ENCODE data around the gene SREBF2. TPM values are rescaled to one million over a fixed set of nuclear protein-coding genes. Genes with fewer than 3 reads are reported as not detected.

Gene SREBF2
- total and polyA plus RNA-seq, 4 experiments from 2014 or later = 14.5 to 112 (median 66.3) TPM

- ChIA-PET POLR2A (ENCODE audit: partially characterized antibody) (interaction anchor here (1.7 to 5.8 kb wide), 3 partner anchors 8 to 22 kb away, joined by 7 to 50 read pairs (median 23); partner anchors contain the start of gene TNFRSF13C), CTCF (ENCODE audit: partially characterized antibody) (interaction anchor here (2.1 kb wide), 1 partner anchor 22 kb away, joined by 7 read pairs; no protein-coding TSS in a partner anchor)
- Mint-ChIP-seq H3K4me3 (peak overlapping the region in 7 of 8 donors; percentile 31 to 67 (median 63)), H3K36me3 (no peaks in the 10 kb centered on the region), H3K27me3 (peaks cover 5 to 11% of the 10 kb centered on the region in 2 donors), H3K9me3 (no peaks in the 10 kb centered on the region), H3K27ac (peak overlapping the region in 4 of 7 donors; percentile 19 to 62 (median 30)), H3K4me1 (peaks cover 6 to 28% (median 17%) of the 10 kb centered on the region in 4 donors)
- Histone ChIP-seq H3K27ac (ENCODE audit: low read depth, low read length) (no peak overlapping the region), H3K9me3 (ENCODE audit: control insufficient read depth in 1 of 2, low read length in 2 of 2) (no peaks in the 10 kb centered on the region), H3K4me3 (ENCODE audit: low read length in 2 of 2) (no peak overlapping the region), H3K27me3 (ENCODE audit: insufficient read depth, low read length) (peaks cover 4% of the 10 kb centered on the region), H3K4me1 (ENCODE audit: insufficient read depth, low read length) (peaks cover 28% of the 10 kb centered on the region), H3K36me3 (ENCODE audit: insufficient read depth, low read length) (no peaks in the 10 kb centered on the region)
- DNase-seq = no peak
- intact Hi-C loops (cut with micrococcal nuclease) = no loop called here
Observed at GRCh38 chr22:41917903-41918791, 85.2 kb downstream of the SREBF2 start.

GRCh38 chr22:41919357-41920224 is 86.7 kb downstream of the SREBF2 start:
- ChIA-PET CTCF (ENCODE audit: partially characterized antibody) (interaction anchor here (1.6 to 2.1 kb wide), 2 partner anchors 21 to 173 kb away, joined by 4 to 7 read pairs; no protein-coding TSS in a partner anchor), POLR2A (ENCODE audit: partially characterized antibody) (interaction anchor here (0.7 to 5.8 kb wide), 6 partner anchors 8 to 87 kb away, joined by 3 to 50 read pairs (median 6); partner anchors contain the start of gene SREBF2)
- H3K4me1 ChIP-seq (ENCODE audit: insufficient read depth, low read length) = peaks cover 28% of the 10 kb centered on the region
- peak overlapping the region; percentile 22 to 34 for H3K4me3 ChIP-seq (ENCODE audit: low read length in 2 of 2)
- H3K27ac ChIP-seq (ENCODE audit: low read depth, low read length) = peak overlapping the region; percentile 29
- no peaks in the 10 kb centered on the region for H3K36me3 ChIP-seq (ENCODE audit: insufficient read depth, low read length)
- peak overlapping the region; percentile 67 to 83 (median 72) for H3K4me3 Mint-ChIP-seq
- H3K36me3 Mint-ChIP-seq = no peaks in the 10 kb centered on the region
- H3K4me1 Mint-ChIP-seq = peaks cover 5 to 25% (median 17%) of the 10 kb centered on the region in 4 donors
- peak in 3 of 5 donors; percentile 29 to 50 (median 36) for DNase-seq
- peaks cover 2 to 8% of the 10 kb centered on the region in 2 donors for H3K27me3 Mint-ChIP-seq
- H3K9me3 ChIP-seq (ENCODE audit: control insufficient read depth in 1 of 2, low read length in 2 of 2) = no peaks in the 10 kb centered on the region
- peak overlapping the region in 3 of 7 donors; percentile 29 to 53 (median 31) for H3K27ac Mint-ChIP-seq
- intact Hi-C loops (cut with micrococcal nuclease) = no loop called here
- no peaks in the 10 kb centered on the region for H3K9me3 Mint-ChIP-seq
- H3K27me3 ChIP-seq (ENCODE audit: insufficient read depth, low read length) = no peaks in the 10 kb centered on the region

DNA sequence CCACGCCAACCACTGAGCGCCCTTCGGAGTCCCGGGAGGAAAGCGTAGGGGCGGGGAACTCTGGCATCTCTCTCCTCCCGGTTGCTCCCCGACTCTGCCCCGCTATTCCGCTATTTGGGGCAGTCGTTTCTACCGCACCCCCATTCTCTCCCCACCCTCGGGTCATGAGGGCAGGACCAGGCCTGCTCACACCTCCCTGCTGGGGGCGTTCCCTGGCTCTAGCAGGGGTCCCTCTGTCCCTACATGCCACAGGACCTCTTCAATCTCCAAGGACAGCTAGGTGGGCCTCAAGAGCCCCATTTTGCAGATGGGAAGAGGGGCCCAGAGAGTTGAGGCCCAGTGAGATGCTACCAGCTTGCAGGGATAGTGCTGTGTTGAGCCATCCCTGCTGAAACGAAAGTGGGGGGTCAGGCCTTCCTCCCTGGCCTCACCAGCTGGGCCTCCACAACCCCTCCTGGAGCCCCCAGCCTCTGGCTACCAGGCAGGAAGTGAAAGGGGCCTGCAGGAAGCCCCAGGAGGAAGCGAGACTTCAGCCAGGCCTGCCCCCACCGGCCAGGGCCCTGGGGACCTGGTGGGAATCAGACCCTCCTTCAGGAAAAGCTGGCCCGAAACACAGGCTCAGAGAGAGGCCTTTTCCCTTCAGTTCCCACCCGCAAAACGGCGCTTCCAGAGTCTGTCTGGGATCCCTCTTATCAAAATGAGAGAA is 87.5 kb downstream of the SREBF2 start:
- no peaks in the 10 kb centered on the region for H3K27me3 ChIP-seq (ENCODE audit: insufficient read depth, low read length)
- Mint-ChIP-seq H3K36me3 (no peaks in the 10 kb centered on the region), H3K4me1 (peaks cover 5 to 29% (median 18%) of the 10 kb centered on the region in 4 donors), H3K4me3 (peak overlapping the region in 6 of 8 donors; percentile 12 to 73 (median 52)), H3K27me3 (peaks cover 2 to 6% of the 10 kb centered on the region in 2 donors), H3K9me3 (peaks cover 0 to 3% (median 0%) of the 10 kb centered on the region in 8 donors), H3K27ac (peak overlapping the region in 3 of 7 donors; percentile 23 to 89 (median 62))
- ChIA-PET POLR2A (ENCODE audit: partially characterized antibody) (interaction anchor here (1.1 to 5.8 kb wide), 4 partner anchors 9 to 19 kb away, joined by 5 to 50 read pairs (median 8); no protein-coding TSS in a partner anchor), CTCF (ENCODE audit: partially characterized antibody) (interaction anchor here (1.6 to 2.1 kb wide), 2 partner anchors 20 to 174 kb away, joined by 4 to 7 read pairs; no protein-coding TSS in a partner anchor)
- no peak overlapping the region for H3K4me3 ChIP-seq (ENCODE audit: low read length in 2 of 2)
- intact Hi-C loops (cut with micrococcal nuclease) = no loop called here
- H3K27ac ChIP-seq (ENCODE audit: low read depth, low read length) = no peak overlapping the region
- H3K4me1 ChIP-seq (ENCODE audit: insufficient read depth, low read length) = peaks cover 26% of the 10 kb centered on the region
- H3K9me3 ChIP-seq (ENCODE audit: control insufficient read depth in 1 of 2, low read length in 2 of 2) = no peaks in the 10 kb centered on the region
- DNase-seq = no peak
- H3K36me3 ChIP-seq (ENCODE audit: insufficient read depth, low read length) = no peaks in the 10 kb centered on the region

DNA sequence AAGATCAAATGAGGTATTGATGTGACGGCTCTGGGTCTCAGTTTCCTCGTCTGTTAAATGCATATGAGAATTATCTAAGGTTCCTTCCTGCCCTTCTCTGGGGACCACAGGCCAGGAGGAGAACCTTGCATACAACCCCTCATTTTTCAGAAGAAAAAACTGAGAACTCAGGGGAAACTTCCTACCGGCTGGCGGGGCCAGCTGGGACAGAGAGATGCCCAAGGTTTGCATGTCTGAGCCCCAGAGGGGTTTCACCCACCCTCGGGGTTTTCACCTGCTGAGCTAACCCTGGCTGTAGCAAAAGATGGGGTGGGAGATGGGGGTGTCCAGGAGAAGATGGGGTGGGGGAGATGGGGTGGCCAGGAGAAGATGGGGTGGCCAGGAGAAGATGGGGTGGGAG is 89.4 kb downstream of the SREBF2 start:
- ChIA-PET POLR2A (ENCODE audit: partially characterized antibody) (interaction anchor here (8.0 kb wide), 1 partner anchor 16 kb away, joined by 223 read pairs; no protein-coding TSS in a partner anchor), CTCF (ENCODE audit: partially characterized antibody) (no interaction called here)
- Mint-ChIP-seq H3K36me3 (no peaks in the 10 kb centered on the region), H3K27ac (peak overlapping the region in 2 of 7 donors; percentile 18 to 30), H3K27me3 (no peaks in the 10 kb centered on the region), H3K4me1 (peaks cover 5 to 27% (median 18%) of the 10 kb centered on the region in 4 donors), H3K4me3 (peak overlapping the region in 2 of 8 donors; percentile 10 to 21), H3K9me3 (peaks cover 0 to 3% (median 0%) of the 10 kb centered on the region in 8 donors)
- no peak for DNase-seq
- Histone ChIP-seq H3K4me3 (ENCODE audit: low read length in 2 of 2) (no peak overlapping the region), H3K27me3 (ENCODE audit: insufficient read depth, low read length) (no peaks in the 10 kb centered on the region), H3K4me1 (ENCODE audit: insufficient read depth, low read length) (peaks cover 26% of the 10 kb centered on the region), H3K36me3 (ENCODE audit: insufficient read depth, low read length) (no peaks in the 10 kb centered on the region), H3K27ac (ENCODE audit: low read depth, low read length) (no peak overlapping the region), H3K9me3 (ENCODE audit: control insufficient read depth in 1 of 2, low read length in 2 of 2) (no peaks in the 10 kb centered on the region)
- intact Hi-C loops (cut with micrococcal nuclease) = no loop called here

- no peak for DNase-seq
- Histone ChIP-seq H3K27ac (ENCODE audit: low read depth, low read length) (no peak overlapping the region), H3K4me3 (ENCODE audit: low read length in 2 of 2) (no peak overlapping the region), H3K4me1 (ENCODE audit: insufficient read depth, low read length) (peaks cover 27% of the 10 kb centered on the region), H3K9me3 (ENCODE audit: control insufficient read depth in 1 of 2, low read length in 2 of 2) (no peaks in the 10 kb centered on the region), H3K27me3 (ENCODE audit: insufficient read depth, low read length) (no peaks in the 10 kb centered on the region), H3K36me3 (ENCODE audit: insufficient read depth, low read length) (no peaks in the 10 kb centered on the region)
- peaks cover 7 to 32% (median 17%) of the 10 kb centered on the region in 4 donors for H3K4me1 Mint-ChIP-seq
- H3K4me3 Mint-ChIP-seq = peak overlapping the region in 1 of 8 donors; percentile 52
- ChIA-PET CTCF (ENCODE audit: partially characterized antibody) (interaction anchor here (4.9 to 6.7 kb wide), 2 partner anchors 15 to 225 kb away, joined by 22 to 115 read pairs; partner anchors contain the start of gene MEI1), POLR2A (ENCODE audit: partially characterized antibody) (interaction anchor here (8.0 kb wide), 1 partner anchor 16 kb away, joined by 223 read pairs; no protein-coding TSS in a partner anchor)
- H3K9me3 Mint-ChIP-seq = peaks cover 0 to 3% (median 0%) of the 10 kb centered on the region in 8 donors
- H3K27me3 Mint-ChIP-seq = no peaks in the 10 kb centered on the region
- intact Hi-C loops (cut with micrococcal nuclease) = no loop called here
- no peaks in the 10 kb centered on the region for H3K36me3 Mint-ChIP-seq
- peak overlapping the region in 1 of 7 donors; percentile 30 for H3K27ac Mint-ChIP-seq
Observed at GRCh38 chr22:41922940-41923594, 90.2 kb downstream of the SREBF2 start.

Measured in CD4-positive, alpha-beta memory T cell (primary cell).